Adipose tissue (tissue), 3 donors: Measurements from ENCODE around the gene OSBPL8. TPM values are rescaled to one million over a fixed set of nuclear protein-coding genes. Genes with fewer than 3 reads are reported as not detected.
"Not testable (repeated sequence)": the region's sequence is repeated elsewhere in the genome, so short reads cannot be mapped to it uniquely, and the experiment has no call there.

Experiments used
- H3K27ac ChIP-seq: one replicate; pipeline ENCODE4 v1.5.1; 2013; ENCODE audit warnings: low read depth, low read length
- WGBS, 3 donors: extraction: QIAGEN DNeasy Blood & Tissue Kit; methylation state at CpG; one replicate each; pipeline ENCODE4 v1.1.7; 2013; 5-methylcytosine and 5-hydroxymethylcytosine counted together
- polyA plus RNA-seq, 3 donors: library from polyadenylated mRNA; stranded (reverse); fragments of 200-250 nt; gene quantifications; one replicate each; pipeline ENCODE4 v1.2.3, GENCODE V29; 2013
- donor health status: healthy with polysubstance abuse.
- donor health status: Bipolar disorder and iron deficiency.
- donor health status: healthy.

Gene OSBPL8
- polyA plus RNA-seq, 3 donors = 5.9 to 18.7 (median 17.7) TPM

DNA sequence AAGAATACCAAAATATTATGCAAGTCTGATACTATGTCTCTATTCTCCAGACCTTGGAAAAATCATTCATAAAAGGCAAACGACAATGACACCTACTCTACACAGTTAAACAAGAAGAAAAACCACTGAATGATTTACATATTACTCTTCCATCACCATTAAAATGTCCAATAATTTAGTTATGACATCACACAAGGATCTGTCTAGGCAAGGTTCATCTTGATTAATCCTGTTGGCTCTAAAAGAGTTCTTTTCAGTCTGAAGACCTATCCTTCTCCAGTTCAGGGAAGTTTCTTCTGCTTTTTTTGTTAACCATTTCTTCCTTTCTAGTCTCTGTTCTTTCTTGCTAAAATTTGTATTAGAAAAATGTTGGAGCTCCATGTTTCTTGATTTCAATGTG lies 64.0 kb downstream of the OSBPL8 start:
- 85 to 94% (median 94%) methylated on average over 1 of the region's 1 CpG for whole genome bisulfite sequencing, 3 donors
- H3K27ac ChIP-seq = no peak overlapping the region

GRCh38 chr12:76491292-76491691 lies 68.3 kb downstream of the OSBPL8 start:
- no peak overlapping the region for H3K27ac ChIP-seq
- WGBS, 3 donors = 93 to 100% (median 99%) methylated on average over 1 of the region's 1 CpG

GRCh38 chr12:76490763-76491162 lies 68.8 kb downstream of the OSBPL8 start:
- WGBS, 3 donors = 95 to 99% (median 97%) methylated on average over 4 of the region's 4 CpGs
- H3K27ac ChIP-seq = no peak overlapping the region

DNA sequence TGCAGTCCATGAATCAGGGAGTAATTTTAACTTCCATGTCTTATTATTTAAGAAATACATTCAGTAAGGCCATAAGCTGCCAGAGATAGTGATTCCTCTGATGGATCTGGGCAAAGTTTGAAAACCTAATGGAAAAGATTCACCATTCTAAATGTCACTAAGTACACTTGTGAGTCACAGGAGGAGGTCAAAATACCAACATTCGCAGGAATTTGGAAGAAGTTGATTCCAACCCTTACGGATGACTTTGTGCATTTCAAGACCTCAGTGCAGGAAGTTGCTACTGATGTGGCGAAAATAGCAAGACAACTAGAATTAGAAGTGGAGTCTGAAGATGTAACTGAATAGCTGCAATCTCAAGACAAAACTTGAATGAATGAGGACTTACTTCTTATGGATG lies 69.8 kb downstream of the OSBPL8 start:
- no peak overlapping the region for H3K27ac ChIP-seq
- WGBS, 3 donors = 86 to 97% (median 86%) methylated on average over 3 of the region's 3 CpGs

DNA sequence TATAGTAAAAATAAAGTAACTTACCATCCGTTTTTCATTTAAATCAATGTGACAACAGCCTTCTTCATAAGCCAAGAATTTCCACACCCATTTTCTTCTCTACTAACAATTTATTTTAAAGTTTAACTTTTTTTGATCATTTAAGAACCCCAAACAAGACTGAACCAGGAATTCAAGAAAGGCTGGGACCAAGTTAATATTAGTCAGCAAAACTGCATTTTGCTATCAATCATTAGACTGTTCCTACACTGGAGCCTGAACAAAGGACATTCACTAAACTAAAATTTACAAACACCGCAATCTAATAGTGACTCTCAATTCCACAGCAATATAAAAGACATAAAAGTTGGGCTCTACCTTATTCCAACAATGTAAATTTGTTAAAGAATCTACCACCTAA lies 73.6 kb downstream of the OSBPL8 start:
- WGBS, 3 donors = 56 to 87% (median 83%) methylated on average over 2 of the region's 2 CpGs

DNA sequence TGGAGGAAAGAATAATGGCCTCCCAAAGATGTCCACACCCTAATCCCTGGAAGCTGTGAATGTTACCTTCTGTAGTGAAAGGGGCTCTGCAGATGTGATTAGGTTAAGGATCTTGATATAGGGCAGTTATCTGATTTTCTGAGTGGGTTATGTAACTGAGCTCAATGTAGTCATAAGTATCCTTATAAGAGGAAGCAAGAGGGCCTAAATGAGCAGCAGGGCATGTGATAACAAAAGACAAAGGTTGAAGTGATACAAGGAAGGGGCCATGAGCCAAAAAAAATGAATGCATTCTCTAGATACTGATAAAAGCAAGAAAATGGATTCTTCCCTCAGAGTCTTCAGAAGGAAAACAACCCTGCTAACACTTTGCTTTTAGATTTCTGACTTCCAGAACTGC lies 78.8 kb downstream of the OSBPL8 start:
- no peak overlapping the region for H3K27ac ChIP-seq

More for the DNA sequence above, 73.6 kb downstream of the OSBPL8 start:
- H3K27ac ChIP-seq = no peak overlapping the region

- WGBS, 3 donors = 79 to 98% (median 89%) methylated on average over 5 of the region's 5 CpGs
Observed at GRCh38 chr12:76478045-76478444, 81.5 kb downstream of the OSBPL8 start.

DNA sequence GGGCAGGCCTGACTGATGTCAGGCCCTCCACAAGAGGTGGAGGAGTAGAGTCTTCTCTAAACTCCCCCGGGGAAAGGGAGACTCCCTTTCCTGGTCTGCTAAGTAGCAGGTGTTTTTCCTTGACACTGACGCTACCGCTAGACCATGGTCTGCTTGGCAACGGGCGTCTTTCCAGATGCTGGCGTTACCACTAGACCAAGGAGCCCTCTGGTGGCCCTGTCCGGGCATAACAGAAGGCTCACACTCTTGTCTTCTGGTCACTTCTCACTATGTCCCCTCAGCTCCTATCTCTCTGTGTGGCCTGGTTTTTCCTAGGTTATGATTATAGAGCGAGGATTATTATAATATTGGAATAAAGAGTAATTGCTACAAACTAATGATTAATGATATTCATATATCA lies 86.7 kb downstream of the OSBPL8 start:
- H3K27ac ChIP-seq = not testable (repeated sequence)
- 83 to 96% (median 95%) methylated on average over 7 to 8 of the region's 8 CpGs for WGBS, 3 donors

More at GRCh38 chr12:76478045-76478444, 81.5 kb downstream of the OSBPL8 start:
- H3K27ac ChIP-seq = no peak overlapping the region

DNA sequence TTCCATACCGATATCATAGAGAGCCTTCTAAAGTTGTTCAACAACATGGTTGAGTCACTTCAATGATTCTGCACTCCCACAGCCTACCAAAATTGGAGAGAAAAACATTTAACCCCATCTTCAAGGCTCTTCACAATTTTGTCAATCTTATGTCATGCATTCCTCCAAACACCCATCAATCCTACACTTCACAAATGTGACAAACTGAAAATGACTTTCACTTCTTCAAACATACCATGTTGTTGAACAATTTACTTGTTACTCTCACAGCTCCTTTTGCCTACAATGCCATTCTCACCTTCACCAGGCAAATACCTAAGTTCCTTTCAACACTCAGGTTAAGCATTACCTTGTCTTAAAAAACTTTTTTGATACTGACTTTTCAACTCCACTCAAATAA lies 88.0 kb downstream of the OSBPL8 start:
- no peak overlapping the region for H3K27ac ChIP-seq
- WGBS, 3 donors = 86 to 92% (median 89%) methylated on average over 1 of the region's 1 CpG

- 74 to 82% (median 75%) methylated on average over 7 of the region's 7 CpGs for WGBS, 3 donors
Observed at GRCh38 chr12:76470028-76470939, 89.3 kb downstream of the OSBPL8 start.

DNA sequence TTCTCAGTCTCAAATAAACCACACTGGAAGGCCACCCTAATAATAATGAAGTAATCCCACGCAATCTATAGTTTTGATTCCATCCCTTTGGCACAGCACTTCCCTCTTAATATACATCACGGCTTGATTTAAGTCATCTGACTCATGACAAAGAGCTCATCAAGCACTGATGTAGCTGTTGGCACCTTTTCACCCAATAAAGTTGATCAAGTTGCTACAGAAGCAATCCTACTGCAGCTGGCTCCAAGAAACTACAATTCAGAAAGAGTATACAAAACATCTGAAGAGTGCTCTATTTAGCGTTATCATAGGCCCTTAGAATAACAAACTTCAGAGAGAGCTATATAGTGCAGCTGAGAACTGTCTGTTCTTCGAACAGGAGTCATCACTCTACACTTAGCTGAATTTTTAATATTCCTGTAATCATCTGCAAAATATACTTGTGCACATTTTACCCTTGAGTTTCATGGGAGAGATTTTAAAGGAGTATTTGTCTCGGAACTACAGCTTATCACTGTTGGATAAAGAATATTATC lies 94.9 kb downstream of the OSBPL8 start:
- 68 to 76% (median 74%) methylated on average over 5 of the region's 5 CpGs for WGBS, 3 donors

More at GRCh38 chr12:76470028-76470939, 89.3 kb downstream of the OSBPL8 start:
- no peak overlapping the region for H3K27ac ChIP-seq

GRCh38 chr12:76462668-76463224 lies 96.8 kb downstream of the OSBPL8 start:
- WGBS, 3 donors = 91 to 93% (median 93%) methylated on average over 2 of the region's 2 CpGs
- H3K27ac ChIP-seq = no peak overlapping the region

More for the DNA sequence above, 94.9 kb downstream of the OSBPL8 start:
- no peak overlapping the region for H3K27ac ChIP-seq

- no peak overlapping the region for H3K27ac ChIP-seq
Observed at GRCh38 chr12:76460807-76461206, 98.8 kb downstream of the OSBPL8 start.

GRCh38 chr12:76457818-76458217 lies 101.8 kb downstream of the OSBPL8 start:
- no peak overlapping the region for H3K27ac ChIP-seq
- 79 to 96% (median 81%) methylated on average over 5 of the region's 5 CpGs for WGBS, 3 donors

- WGBS, 3 donors = 81 to 85% (median 83%) methylated on average over 7 of the region's 7 CpGs
Observed at GRCh38 chr12:76457010-76457409, 102.6 kb downstream of the OSBPL8 start.

DNA sequence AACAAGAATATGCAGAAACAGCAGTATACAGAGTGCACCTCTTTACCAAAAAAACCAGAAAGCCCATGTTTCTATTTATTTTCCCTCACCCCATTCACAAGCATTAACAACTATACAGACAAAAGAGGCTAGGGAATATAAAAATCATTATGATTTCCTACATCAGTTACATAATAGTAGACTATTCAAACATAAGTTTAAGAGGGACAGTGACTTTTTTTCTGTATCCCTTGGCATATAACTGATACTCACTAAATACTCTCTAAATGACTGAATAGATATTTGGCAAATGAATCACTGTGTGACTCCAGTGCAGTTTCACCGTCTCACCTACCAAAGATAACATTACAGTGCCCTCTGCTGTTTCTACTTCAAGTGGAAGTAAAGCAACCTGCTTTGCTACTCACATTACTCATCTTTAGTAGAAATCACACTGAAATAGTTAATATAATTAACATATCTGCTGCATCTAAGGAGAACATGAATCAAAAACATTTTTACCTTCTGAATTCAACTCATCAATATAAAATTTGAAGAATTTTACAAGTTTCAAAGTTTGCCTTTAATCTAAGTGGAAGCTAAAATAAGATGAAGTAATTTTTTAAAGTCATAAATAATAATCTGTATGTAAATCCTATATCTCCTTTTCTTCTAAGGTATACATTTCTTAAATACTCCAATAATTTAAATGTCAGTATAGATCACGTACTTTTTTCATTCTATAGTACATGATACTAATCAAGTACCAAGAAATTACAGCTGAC lies 103.8 kb downstream of the OSBPL8 start:
- WGBS, 3 donors = 43 to 48% (median 44%) methylated on average over 2 of the region's 2 CpGs
- H3K27ac ChIP-seq = no peak overlapping the region

More at GRCh38 chr12:76457010-76457409, 102.6 kb downstream of the OSBPL8 start:
- H3K27ac ChIP-seq = no peak overlapping the region

DNA sequence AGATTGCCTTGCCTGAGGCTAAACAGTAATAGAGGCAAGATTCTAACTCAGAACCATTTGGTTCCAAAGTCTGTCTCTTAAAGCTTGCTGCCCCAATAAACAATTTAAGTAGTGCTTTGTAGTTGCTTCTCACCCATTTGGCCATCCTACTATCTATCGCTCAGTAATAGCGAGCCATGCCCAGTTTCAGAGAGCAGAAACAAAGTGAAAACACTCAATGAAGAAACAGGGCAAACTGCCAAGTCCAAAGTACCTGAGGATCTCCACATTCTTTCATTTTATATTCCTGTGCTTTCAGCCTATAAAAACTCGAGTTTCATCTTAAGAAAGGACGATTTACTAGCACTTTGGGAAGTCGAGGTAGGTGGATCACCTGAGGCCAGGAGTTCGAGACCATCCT lies 108.0 kb downstream of the OSBPL8 start:
- 94 to 95% (median 94%) methylated on average over 6 of the region's 6 CpGs for WGBS, 3 donors
- no peak overlapping the region for H3K27ac ChIP-seq

GRCh38 chr12:76450690-76451089 lies 108.9 kb downstream of the OSBPL8 start:
- H3K27ac ChIP-seq = no peak overlapping the region
- 73 to 86% (median 74%) methylated on average over 3 of the region's 3 CpGs for WGBS, 3 donors

DNA sequence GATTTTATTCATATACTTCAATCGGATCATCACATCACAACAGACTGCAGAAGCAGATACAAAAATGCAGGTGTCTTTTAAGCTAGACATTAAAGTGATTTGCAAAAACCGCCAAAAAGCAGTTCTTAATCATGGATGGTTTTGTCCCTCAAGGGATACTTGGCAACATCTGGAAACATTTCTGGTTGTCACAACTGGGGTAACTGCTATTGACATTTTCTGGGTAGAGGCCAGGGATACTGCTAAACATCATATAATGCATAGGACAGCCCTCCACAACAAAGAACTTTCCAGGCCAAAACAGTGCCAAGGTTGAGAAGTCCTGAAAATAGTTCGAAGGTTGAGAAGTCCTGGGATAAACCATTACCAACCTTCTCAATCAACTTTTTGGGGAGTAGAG lies 109.6 kb downstream of the OSBPL8 start:
- H3K27ac ChIP-seq = no peak overlapping the region
- 94 to 96% (median 96%) methylated on average over 3 of the region's 3 CpGs for WGBS, 3 donors
